Stimulated activated effector memory CD8-positive, alpha-beta T cell treated with anti-CD3 and anti-CD28 coated beads, Interleukin-12 subunit alpha, Interleukin-12 subunit beta, amount 100 ng/mL, for 72 hours (primary cell): ENCODE results near the gene PIGZ.

ENCODE experiments used
- ATAC-seq: fragments of 150-1000 bp; cut with Tn5 transposase; 2 replicates; pipeline ENCODE4 v1.10.0; 2021
- DNase-seq, 2 donors: peaks; one replicate each; pipeline ENCODE4 v3.0.0; 2021 to 2022; ENCODE audit warnings: low spot score in 2 of 2
- H3K27ac Mint-ChIP-seq: one replicate; pipeline ENCODE4 v1.8.0; 2022; ENCODE audit warnings: mild to moderate bottlenecking, mixed read lengths
- H3K36me3 Mint-ChIP-seq: one replicate; pipeline ENCODE4 v1.8.0; 2022; ENCODE audit warnings: mild to moderate bottlenecking, mixed read lengths
- H3K4me1 Mint-ChIP-seq: one replicate; pipeline ENCODE4 v1.8.0; 2022; ENCODE audit warnings: mixed read lengths
- H3K4me3 Mint-ChIP-seq: one replicate; pipeline ENCODE4 v1.8.0; 2022; ENCODE audit warnings: mild to moderate bottlenecking, mixed read lengths
- H3K9me3 Mint-ChIP-seq: one replicate; pipeline ENCODE4 v1.8.0; 2022; ENCODE audit warnings: mixed read lengths

PIGZ gene

DNA sequence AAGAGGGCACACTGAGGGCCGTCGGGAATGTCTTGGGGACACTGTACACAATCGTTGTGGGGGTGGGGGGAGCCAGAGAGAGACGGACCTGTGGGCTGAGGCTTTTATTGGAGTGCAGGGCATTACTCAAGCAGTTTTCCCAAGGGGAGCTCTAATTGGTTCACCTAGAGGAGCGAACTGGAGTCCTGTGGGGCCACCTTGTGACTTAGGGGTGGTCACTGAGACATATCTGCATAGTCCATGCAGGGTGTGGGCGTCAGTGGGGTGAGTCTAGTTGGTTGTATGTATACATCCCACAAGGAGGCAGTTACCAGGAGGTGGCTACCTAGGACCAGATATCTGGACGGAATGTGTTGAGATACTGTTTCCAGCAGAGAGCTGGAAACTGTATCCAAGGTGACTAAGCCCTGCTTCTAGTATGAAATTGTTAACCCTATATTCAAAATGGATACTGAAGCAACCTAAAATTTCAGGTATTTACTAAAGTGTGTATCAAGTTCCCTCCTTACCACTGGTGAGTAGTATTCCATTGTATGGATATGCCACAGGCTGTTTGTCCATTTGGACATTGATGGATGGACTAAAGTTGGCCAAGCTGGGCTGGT lies 2.6 kb upstream of the PIGZ start:
- Mint-ChIP-seq H3K4me1 (peaks cover 23% of the 10 kb centered on the region), H3K4me3 (peak overlapping the region; percentile 71), H3K27ac (no peak overlapping the region), H3K36me3 (no peaks in the 10 kb centered on the region), H3K9me3 (no peaks in the 10 kb centered on the region)
- DNase-seq: no peak
- ATAC-seq: no peak

DNA sequence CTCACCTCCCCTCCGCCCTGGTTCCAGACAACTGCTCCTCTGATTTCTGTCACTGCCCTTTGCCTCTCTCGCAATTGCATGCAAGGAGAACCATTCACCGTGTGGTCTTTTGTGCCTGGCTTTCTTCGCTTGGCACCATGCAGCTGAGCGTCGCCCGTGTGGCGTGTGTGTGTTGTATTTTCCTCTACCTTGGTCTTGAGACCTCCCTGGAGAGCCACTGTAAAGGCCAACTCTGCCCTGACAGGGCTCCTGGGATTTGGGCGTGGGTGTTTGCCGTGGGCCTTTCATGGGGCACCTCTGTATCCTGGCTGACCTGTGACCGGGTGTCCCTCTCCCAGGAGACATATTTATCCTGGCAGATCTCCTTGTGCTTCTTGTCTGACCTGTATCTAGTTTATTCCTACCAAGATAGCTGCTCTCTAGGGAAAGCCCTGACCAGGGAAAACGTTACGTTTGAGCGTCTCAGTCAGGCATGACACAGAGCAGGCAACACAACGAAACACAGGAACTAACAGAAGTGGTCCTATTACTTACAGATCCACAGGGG lies 2.0 kb upstream of the PIGZ start:
- H3K36me3 Mint-ChIP-seq: no peaks in the 10 kb centered on the region
- no peak for DNase-seq
- no peak for ATAC-seq
- peak overlapping the region; percentile 71 for H3K4me3 Mint-ChIP-seq
- peaks cover 24% of the 10 kb centered on the region for H3K4me1 Mint-ChIP-seq
- H3K9me3 Mint-ChIP-seq: no peaks in the 10 kb centered on the region
- peak overlapping the region; percentile 81 for H3K27ac Mint-ChIP-seq

DNA sequence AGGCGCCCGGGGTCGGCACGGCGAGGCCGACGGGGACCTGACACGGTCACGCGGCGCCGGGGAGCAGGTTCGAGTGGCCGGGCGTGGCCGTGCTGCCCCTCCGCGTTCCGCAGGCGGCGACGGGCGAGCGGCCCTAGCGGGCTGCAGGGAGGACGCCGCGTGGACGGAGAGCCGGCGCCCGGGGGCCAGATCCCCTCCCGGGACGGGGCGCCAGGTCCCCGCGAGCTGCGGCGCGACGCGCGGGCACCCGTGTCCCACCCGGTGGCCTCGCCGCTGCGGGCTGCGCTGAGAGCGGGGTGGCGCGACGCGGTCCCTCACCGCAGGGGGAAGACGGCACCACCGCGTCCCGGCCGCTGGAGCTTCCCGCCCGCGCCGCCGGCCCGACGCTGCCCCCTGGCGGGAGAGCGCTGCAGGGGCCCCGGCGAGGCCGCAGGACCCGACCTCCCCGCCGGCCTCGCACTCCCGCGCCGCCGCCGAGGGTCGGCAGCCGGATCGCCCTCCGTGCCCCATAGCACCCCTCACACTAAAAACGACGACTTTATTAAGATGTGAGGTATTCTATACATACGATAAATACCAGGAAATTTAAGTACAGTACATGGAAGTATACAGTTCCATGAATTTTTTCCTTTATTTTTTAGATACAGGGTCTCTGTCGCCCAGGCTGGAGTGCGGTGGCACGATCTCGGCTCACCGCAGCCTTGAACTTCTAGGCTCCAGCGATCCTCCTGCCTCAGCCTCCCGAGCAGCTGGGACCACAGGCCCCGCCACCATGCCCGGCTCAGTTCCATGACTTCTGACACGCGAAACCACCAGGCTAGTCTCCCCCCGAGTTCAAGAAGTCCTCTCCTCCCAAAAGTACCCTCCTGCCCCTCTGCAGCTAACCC lies 1.3 kb upstream of the PIGZ start:
- Mint-ChIP-seq H3K9me3 (no peaks in the 10 kb centered on the region), H3K36me3 (no peaks in the 10 kb centered on the region), H3K4me3 (peak overlapping the region; percentile 71), H3K27ac (peak overlapping the region; percentile 81), H3K4me1 (peaks cover 24% of the 10 kb centered on the region)
- DNase-seq (peak; percentile 82 to 83), ATAC-seq (peak; percentile 82)

DNA sequence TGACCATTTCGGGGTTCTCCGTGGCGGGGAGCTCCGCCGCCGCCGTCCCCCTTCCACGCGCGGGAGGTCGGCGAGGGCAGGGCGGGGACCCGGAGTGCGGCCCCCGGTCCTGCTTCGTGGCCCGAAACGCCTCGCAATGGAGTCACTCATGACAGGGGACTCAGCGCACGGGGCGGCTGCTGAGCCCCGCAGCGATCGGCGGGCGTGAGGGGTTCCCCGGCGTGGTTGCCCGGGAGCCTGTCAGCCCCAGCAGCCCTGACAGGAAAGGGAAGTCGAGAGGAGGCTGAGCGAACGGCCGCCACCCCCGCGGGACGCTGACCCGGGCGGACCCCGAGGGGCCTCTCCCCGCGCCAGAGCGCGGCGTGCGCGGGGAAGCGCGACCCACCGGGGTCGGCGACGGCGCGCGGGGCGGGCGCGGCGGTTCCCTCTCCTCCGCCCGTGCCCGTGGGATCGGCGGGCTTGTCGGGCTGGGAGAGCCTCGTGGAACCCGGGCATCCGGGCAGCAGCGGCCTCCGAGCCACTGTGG lies 564 bp upstream of the PIGZ start:
- peak; percentile 70 for ATAC-seq
- no peak overlapping the region for H3K27ac Mint-ChIP-seq
- no peaks in the 10 kb centered on the region for H3K9me3 Mint-ChIP-seq
- peak overlapping the region; percentile 65 for H3K4me3 Mint-ChIP-seq
- no peaks in the 10 kb centered on the region for H3K36me3 Mint-ChIP-seq
- DNase-seq: peak; percentile 44 to 84
- peaks cover 24% of the 10 kb centered on the region for H3K4me1 Mint-ChIP-seq

DNA sequence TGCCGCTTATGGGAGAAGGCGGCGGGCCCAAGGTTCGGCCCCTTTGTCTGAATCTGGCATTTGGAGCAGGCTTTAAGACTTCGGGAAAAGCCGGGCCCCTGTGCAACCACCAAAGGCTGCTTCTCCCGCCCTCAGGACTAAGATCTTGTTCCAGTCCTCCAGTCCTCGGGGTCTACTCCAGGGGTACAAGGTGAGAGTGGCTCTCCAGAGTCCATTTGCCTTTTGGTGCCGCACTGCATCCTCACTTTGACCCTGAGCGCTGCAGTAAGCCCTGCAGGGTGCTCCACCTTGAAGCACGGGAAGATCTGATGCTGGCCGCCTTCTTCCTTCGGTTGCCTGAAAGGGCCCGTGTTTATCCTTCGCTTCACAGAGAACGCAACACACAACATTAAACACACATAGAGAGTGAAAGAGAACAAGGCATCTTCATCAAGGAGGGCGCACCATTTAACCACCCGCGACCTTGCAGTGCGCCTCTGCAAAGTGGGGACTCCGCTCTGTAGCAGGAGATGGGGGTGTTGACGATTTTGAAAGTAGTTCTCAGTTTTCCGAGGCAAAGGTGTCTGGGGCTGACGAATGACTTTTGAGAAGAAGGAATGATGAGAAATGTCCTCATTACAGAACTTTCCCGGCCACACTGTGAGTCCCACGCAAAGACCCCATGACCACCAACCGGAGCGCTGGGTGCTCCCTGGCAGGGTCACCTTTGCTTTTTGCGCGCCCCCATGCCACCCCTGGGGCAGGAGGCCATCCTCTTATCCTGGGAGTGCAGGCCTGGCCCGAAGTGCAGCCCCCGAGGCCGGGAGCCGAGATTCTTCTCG lies 1.0 kb downstream of the PIGZ start:
- H3K4me1 Mint-ChIP-seq: peaks cover 24% of the 10 kb centered on the region
- H3K36me3 Mint-ChIP-seq: no peaks in the 10 kb centered on the region
- no peak overlapping the region for H3K27ac Mint-ChIP-seq
- ATAC-seq: no peak
- DNase-seq: no peak
- H3K4me3 Mint-ChIP-seq: peak overlapping the region; percentile 65
- H3K9me3 Mint-ChIP-seq: no peaks in the 10 kb centered on the region

DNA sequence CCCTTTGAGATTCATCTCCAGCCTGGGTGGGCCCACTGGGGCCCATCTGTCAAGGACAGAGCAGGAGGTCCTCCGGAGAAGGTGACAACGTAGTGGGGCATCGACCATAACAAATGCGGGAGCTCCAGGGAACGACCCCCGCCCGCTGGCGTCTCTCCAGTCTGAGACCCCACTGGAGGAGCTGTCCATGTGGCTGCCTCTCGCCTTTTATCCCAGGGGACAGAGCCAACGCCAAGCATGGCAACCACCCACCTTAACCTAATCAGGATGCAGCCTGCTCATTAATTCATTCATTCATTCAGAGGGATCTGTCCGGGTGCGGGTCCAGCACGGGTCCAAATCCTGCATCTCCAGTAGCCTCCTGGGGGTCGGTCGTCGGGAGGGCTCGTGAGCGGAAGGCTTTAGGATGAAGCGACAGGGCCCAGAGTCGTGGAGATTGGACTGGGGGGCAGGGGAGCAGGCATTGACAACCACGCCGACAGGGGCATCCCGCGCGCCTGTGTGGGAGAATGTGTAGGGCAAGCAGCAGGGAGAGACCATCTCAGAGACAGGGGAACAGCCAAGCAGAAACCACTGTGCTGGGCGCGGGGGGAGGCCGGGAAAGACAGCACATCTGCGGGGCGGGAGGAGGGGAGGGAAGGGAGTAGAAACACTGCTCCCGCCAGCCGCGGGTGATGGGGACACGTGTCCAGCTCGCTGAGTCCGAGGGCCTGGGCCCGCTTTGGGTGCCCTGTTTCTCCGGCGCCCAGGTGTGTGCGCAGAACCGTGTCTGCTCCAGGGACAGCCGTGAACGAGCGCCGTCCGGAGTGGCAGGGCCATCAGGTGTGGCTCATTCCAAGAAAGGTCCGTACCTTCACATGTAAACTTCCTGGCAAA lies 1.9 kb downstream of the PIGZ start:
- Mint-ChIP-seq H3K36me3 (no peaks in the 10 kb centered on the region), H3K27ac (peak overlapping the region; percentile 37), H3K4me3 (peak overlapping the region; percentile 30), H3K9me3 (no peaks in the 10 kb centered on the region), H3K4me1 (peaks cover 24% of the 10 kb centered on the region)
- no peak for DNase-seq
- ATAC-seq: no peak

DNA sequence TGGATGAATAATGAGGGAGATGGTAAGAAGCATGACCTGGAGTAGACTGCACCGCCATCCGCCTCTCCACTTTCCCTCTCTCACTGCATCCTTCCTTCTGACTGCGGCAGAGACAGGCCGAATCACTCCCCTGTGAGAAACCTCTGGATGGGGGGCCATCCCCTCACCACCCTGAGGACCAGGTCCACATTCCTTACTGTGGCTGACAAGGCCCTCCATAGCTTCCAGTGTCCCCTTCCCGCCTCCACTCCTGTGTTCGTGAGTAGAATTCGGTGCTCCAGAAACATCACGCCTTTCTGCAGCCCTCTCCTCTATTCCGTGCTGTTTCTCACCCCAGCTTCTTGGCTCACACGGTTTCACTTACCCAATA lies 2.8 kb downstream of the PIGZ start:
- no peak for ATAC-seq
- no peak overlapping the region for H3K27ac Mint-ChIP-seq
- no peaks in the 10 kb centered on the region for H3K36me3 Mint-ChIP-seq
- H3K4me3 Mint-ChIP-seq: no peak overlapping the region
- no peaks in the 10 kb centered on the region for H3K9me3 Mint-ChIP-seq
- peaks cover 24% of the 10 kb centered on the region for H3K4me1 Mint-ChIP-seq
- no peak for DNase-seq

DNA sequence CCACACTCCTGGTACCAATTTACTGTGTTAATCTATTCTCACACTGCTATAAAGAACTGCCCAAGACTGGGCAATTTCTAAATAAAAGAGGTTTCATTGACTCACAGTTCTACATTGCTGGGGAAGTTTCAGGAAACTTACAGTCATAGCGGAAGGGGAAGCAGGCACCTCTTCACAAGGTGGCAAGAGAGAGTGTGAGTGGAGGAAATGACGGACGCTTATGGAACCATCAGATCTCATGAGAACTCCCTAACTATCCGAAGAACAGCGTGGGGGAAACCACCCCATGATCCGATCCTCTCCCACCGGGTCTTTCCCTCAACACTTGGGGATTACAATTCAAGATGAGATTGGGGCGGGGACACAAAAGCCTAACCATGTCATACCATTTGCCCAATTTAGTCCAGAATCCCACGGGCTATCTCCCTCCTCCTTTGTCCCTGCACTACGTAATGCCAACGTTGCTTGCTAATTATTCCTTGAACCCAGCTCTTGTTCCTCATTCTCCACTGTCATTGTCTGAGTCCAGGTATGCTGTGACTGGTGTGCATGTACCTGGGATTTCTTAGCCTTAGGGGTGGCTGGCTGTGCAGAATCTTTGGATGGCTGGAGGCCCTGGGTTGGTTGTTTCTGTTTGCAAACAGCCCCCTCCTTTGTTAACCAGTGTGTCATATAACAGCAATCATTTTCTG lies 3.4 kb downstream of the PIGZ start:
- no peak overlapping the region for H3K27ac Mint-ChIP-seq
- no peak overlapping the region for H3K4me3 Mint-ChIP-seq
- no peaks in the 10 kb centered on the region for H3K36me3 Mint-ChIP-seq
- no peak for ATAC-seq
- H3K4me1 Mint-ChIP-seq: peaks cover 20% of the 10 kb centered on the region
- H3K9me3 Mint-ChIP-seq: no peaks in the 10 kb centered on the region
- no peak for DNase-seq

DNA sequence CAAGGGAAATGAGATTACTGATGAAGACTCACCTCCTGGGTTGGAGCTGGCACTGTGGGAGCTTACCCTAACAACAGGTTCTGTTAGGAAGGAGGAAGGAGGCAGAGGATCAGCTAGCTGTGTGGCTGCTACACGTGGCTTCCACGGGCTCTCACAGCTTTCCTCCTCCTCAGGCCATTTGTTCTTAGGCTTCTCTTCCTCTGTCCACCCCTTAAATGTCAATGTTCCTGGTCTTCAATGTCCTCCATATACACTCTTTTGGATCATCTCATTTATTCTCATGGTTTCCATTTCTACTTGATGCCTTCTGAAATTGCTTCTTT lies 5.0 kb downstream of the PIGZ start:
- Mint-ChIP-seq H3K27ac (no peak overlapping the region), H3K36me3 (no peaks in the 10 kb centered on the region), H3K4me3 (no peak overlapping the region), H3K4me1 (peaks cover 17% of the 10 kb centered on the region), H3K9me3 (no peaks in the 10 kb centered on the region)
- no peak for ATAC-seq
- no peak for DNase-seq

DNA sequence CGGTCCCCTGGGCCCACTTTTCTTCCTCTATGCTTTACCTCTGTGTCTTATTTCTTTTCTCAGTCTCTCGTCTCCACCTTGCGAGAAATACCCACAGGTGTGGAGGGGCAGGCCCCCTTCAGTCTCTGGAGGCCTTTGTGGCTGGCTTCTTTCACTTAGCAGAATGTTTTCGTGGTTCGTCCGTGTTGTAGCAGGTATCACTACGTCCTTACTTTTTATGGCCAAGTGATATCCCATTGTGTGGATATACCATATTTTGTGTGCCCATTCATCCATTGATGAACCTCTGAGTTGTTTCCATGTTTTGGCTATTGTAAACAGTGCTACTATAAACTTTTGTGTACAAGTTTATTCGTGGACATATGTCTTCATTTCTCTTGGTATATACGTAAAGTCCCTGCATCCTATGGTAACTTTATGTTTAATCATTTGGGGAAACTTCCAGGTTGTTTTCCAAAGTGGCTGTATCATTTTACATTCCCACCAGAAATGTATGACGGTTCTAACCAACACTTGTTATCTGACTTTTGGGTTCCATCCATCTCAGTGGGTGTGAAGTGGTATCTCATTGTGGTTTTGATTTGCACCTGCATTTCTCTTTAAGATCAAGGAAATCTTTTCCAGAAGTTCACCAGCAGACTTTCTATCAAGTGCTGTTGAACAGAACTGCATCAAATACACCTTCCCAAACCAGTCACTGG lies 5.6 kb downstream of the PIGZ start:
- Mint-ChIP-seq H3K36me3 (no peaks in the 10 kb centered on the region), H3K9me3 (no peaks in the 10 kb centered on the region), H3K4me3 (no peak overlapping the region), H3K4me1 (peaks cover 15% of the 10 kb centered on the region), H3K27ac (no peak overlapping the region)
- ATAC-seq: no peak
- DNase-seq: no peak

DNA sequence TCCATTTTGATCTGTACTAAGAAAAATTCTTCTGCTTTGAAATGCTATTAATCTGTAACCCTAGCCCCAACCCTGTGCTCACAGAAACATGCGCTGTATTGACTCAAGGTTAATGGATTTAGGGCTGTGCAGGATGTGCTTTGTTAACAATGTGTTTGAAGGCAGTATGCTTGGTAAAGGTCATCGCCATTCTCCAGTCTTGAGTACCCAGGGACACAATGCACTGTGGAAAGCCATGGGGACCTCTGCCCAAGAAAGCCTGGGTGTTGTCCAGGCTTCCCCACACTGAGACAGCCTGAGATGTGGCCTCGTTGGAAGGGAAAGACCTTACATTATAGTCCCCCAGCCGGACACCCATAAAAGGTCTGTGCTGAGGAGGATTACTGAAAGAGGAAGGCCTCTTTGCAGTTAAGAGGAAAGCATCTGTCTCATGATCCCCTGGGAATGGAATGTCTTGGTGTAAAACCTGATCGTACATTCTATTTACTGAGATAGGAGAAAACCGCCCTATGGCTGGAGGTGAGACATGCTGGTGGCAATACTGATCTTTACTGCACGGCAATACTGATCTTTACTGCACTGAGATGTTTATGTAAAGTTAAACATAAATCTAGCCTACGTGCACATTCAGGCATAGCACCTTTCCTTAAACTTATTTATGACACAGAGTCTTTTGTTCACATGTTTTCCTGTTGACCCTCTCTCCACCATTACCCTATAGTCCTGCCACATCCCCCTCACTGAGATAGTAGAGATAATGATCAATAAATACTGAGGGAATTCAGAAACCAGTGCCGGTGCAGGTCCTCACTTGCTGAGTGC lies 6.3 kb downstream of the PIGZ start:
- Mint-ChIP-seq H3K27ac (no peak overlapping the region), H3K36me3 (no peaks in the 10 kb centered on the region), H3K4me1 (peaks cover 8% of the 10 kb centered on the region), H3K9me3 (no peaks in the 10 kb centered on the region), H3K4me3 (no peak overlapping the region)
- ATAC-seq (no peak), DNase-seq (no peak)

DNA sequence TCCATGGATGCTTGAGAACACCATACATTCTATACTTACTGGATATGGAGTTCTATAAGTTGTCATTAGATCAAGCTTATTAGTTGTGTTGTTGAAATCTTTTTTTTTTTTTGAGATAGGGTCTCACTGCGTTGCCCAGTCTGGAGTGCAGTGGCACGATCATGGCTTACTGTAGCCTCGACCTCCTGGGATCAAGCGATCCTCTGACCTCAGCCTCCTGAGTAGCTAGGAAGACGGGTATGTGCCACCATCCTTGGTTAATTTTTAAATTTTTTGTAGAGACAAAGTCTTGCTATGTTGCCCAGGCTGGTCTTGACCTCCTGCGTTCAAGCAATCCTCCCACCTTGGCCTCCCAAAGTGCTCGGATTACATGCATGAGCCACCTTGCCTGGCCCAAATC lies 13.8 kb downstream of the PIGZ start:
- Mint-ChIP-seq H3K27ac (no peak overlapping the region), H3K36me3 (no peaks in the 10 kb centered on the region), H3K4me3 (no peak overlapping the region), H3K9me3 (no peaks in the 10 kb centered on the region), H3K4me1 (no peaks in the 10 kb centered on the region)
- ATAC-seq (no peak), DNase-seq (no peak)

DNA sequence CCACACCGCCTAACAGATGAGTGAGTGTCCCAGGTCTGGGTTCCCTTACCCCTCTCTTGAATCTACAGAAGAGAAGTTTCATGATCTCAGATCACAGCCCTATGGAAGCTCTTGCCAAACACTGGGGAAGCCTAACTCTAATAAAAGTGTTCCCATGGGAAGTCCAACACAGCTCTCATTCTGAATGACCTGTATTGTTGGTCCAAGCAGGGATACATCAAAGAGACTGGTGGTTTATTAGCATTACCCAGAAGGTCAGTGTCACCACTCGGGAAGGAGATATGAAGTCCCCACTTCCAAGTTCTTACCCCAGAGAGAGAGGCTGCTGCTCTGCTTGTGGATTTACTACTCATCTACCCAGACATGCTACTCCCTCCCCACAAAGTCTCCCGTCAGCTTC lies 17.3 kb downstream of the PIGZ start:
- Mint-ChIP-seq H3K4me3 (no peak overlapping the region), H3K27ac (no peak overlapping the region), H3K4me1 (no peaks in the 10 kb centered on the region), H3K36me3 (no peaks in the 10 kb centered on the region), H3K9me3 (no peaks in the 10 kb centered on the region)
- DNase-seq (no peak), ATAC-seq (no peak)
